K562 (cell line): ENCODE measurements around the gene VDAC2. TPM values are rescaled to one million over a fixed set of nuclear protein-coding genes. Genes with fewer than 3 reads are reported as not detected.

Experiments used
- ADNP ChIP-seq: fragments of 200-800 bp; sonication (Bioruptor generic); IDR thresholded peaks from 2 replicates; pipeline ENCODE4 v1.6.1; 2016; ENCODE audit warnings: missing genetic modification characterization, missing compliant biosample characterization
- ATF2 ChIP-seq: sonication (generic); formaldehyde crosslinking; IDR thresholded peaks from 2 replicates; pipeline ENCODE4 v1.8.1; 2022; ENCODE audit warnings: missing genetic modification reagents
- ATF7 ChIP-seq: fragments of 450-650 bp; IDR thresholded peaks from 2 replicates; pipeline ENCODE4 v1.7.1; 2014; ENCODE audit warnings: mild to moderate bottlenecking, moderate library complexity
- CEBPB ChIP-seq: fragments of 450-650 bp; IDR thresholded peaks from 2 replicates; pipeline ENCODE4 v1.6.1; 2016; ENCODE audit warnings: missing genetic modification characterization, missing compliant biosample characterization
- ESRRB ChIP-seq: fragments of 250-450 bp; sonication (Bioruptor Pico); IDR thresholded peaks from 2 replicates; pipeline ENCODE4 v1.5.0; 2020; ENCODE audit warnings: mild to moderate bottlenecking, moderate library complexity, borderline replicate concordance
- ETS1 ChIP-seq: conservative IDR thresholded peaks from 2 replicates; pipeline ENCODE4 v1.6.1; 2011; ENCODE audit warnings: low read depth, mild to moderate bottlenecking, low read length; ENCODE audit not compliant: control insufficient read depth
- KAT2B ChIP-seq: IDR thresholded peaks from one replicate; pipeline ENCODE4 v1.6.1; 2012; ENCODE audit warnings: low read depth, mild to moderate bottlenecking, control low read depth, inconsistent platforms, low read length, moderate library complexity
- MLX ChIP-seq, 2 experiments: fragments of 450-650 bp in 1 of 2; sonication (generic) in 1 of 2; formaldehyde crosslinking; conservative IDR thresholded peaks; 2 replicates each; pipeline versions ENCODE4 v1.4.0 to v1.8.1; 2020 to 2022; ENCODE audit warnings: mild to moderate bottlenecking in 1 of 2, missing genetic modification reagents in 1 of 2
- MTA3 ChIP-seq: fragments of 450-650 bp; formaldehyde crosslinking; IDR thresholded peaks from 2 replicates; pipeline ENCODE4 v1.6.1; 2017; ENCODE audit warnings: mild to moderate bottlenecking, borderline replicate concordance
- NR1H2 ChIP-seq: sonication (generic); formaldehyde crosslinking; IDR thresholded peaks from 2 replicates; pipeline ENCODE4 v1.4.0; 2020; ENCODE audit warnings: mild to moderate bottlenecking, missing genetic modification reagents
- SAFB2 ChIP-seq: fragments of 200-400 bp; formaldehyde crosslinking; IDR thresholded peaks from 2 replicates; pipeline ENCODE4 v1.6.1; 2018; ENCODE audit warnings: borderline replicate concordance, low read length, low read depth, moderate library complexity; ENCODE audit not compliant: severe bottlenecking
- SMC3 ChIP-seq: conservative IDR thresholded peaks from 2 replicates; pipeline ENCODE4 v1.6.1; 2011; ENCODE audit warnings: low read depth, low read length, improper control_type of control experiment; ENCODE audit not compliant: insufficient read depth
- STAT5B ChIP-seq: fragments of 250-450 bp; sonication (Bioruptor Pico); IDR thresholded peaks from 2 replicates; pipeline ENCODE4 v1.8.0; 2021; ENCODE audit warnings: mild to moderate bottlenecking, inconsistent platforms
- THRA ChIP-seq: fragments of 450-650 bp; IDR thresholded peaks from 2 replicates; pipeline ENCODE4 v1.6.1; 2017; ENCODE audit warnings: mild to moderate bottlenecking, moderate library complexity
- ZBTB12 ChIP-seq: fragments of 250-450 bp; sonication (Bioruptor Pico); IDR thresholded peaks from 2 replicates; pipeline ENCODE4 v1.4.0; 2020
- ZNF146 ChIP-seq: IDR thresholded peaks from one replicate; pipeline ENCODE4 v1.6.1; 2018; ENCODE audit warnings: missing compliant biosample characterization; ENCODE audit not compliant: unreplicated experiment
- ZNF583 ChIP-seq: fragments of 250-450 bp; sonication (Bioruptor Pico); IDR thresholded peaks from 2 replicates; pipeline ENCODE4 v1.4.0; 2020
- polyA plus RNA-seq, 8 experiments: library from polyadenylated mRNA; depleted of rRNA in 4 of 8; stranded (reverse) in 5 of 8; unstranded in 3 of 8; fragments of >200 nt; fragmentation: Nextera tagmentation in 2 of 8; fragmentation: Illumina TruSeq in 1 of 8; extraction: Ambion mirVana in 2 of 8; extraction: Trizol in 1 of 8; gene quantifications; 2 replicates each; pipeline versions ENCODE4 v1.2.1 to v1.2.3, GENCODE V29; 2011 to 2014; ENCODE audit warnings: inconsistent platforms in 1 of 8, missing spikeins in 1 of 8
- total RNA-seq, 7 experiments: library from RNA; depleted of rRNA in 6 of 7; stranded (reverse); fragments of >200 nt in 6 of 7; fragmentation: Illumina TruSeq in 2 of 7; extraction: Trizol in 2 of 7; gene quantifications; 2 replicates each; pipeline versions ENCODE4 v1.2.1 to v1.2.3, GENCODE V29; 2011 to 2021; ENCODE audit warnings: low replicate concordance in 1 of 7

Gene VDAC2
- total and polyA plus RNA-seq, 9 of the 15 experiments (the other 6 are each of a cell fraction or from before 2014, with no cell fraction given), result 139 to 450 (median 250) TPM

- no peak for TF ChIP-seq THRA
- TF ChIP-seq MTA3, result peak; percentile 47; the same call in 1 of the 2 replicates
- no peak for TF ChIP-seq ATF2
- no peak for TF ChIP-seq ZBTB12 (CRISPR knock-in tag)
- TF ChIP-seq MLX (CRISPR knock-in tag; conservative IDR thresholded peaks at IDR 0.05), result no peak
- no peak for TF ChIP-seq KAT2B
- TF ChIP-seq ADNP (tag), result no peak
- TF ChIP-seq SMC3, result peak; percentile 99
- TF ChIP-seq CEBPB (tag), result no peak
- no peak for TF ChIP-seq STAT5B (CRISPR knock-in tag)
- TF ChIP-seq NR1H2, result no peak
- 0 out of 2 replicates have a peak, but pooled peaks have one; percentile 24 for TF ChIP-seq ZNF583 (CRISPR knock-in tag)
- no peak for TF ChIP-seq SAFB2
- TF ChIP-seq ESRRB (CRISPR knock-in tag), result no peak
- TF ChIP-seq ATF7, result peak; percentile 54; the same call in 1 of the 2 replicates
- TF ChIP-seq ZNF146, result no peak
- TF ChIP-seq ETS1, result peak; percentile 66
Observed at GRCh38 chr10:75235375-75236177, 25.0 kb downstream of the VDAC2 start, which contains the start of gene COMTD1 (continued).
